Measurements from ENCODE around the gene DNAJC13.

DNAJC13 gene

DNA sequence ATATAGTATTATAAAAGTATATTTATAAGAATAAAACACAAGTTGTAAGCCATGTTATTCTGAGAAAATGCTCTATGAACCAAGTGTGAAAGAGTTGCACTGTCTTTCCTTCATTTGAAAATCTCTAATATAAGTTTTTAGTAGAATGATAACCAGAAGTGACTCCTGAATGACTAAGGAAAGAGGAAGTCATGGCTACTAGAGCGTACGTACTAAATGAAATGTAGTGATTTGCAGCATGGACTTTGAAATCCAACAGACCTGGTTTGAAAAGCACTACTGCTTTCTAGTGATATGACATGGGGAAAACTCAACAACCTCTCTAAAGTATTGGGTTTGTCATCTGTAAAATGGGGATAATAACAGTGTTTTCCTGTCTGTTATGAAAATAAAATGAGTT is 10.3 kb upstream of the DNAJC13 start:
- no peak for DNase-seq

- no peak for DNase-seq
Observed at GRCh38 chr3:132414841-132415240, 2.5 kb upstream of the DNAJC13 start.

- no peak for DNase-seq
Observed at GRCh38 chr3:132416161-132416560, 1.1 kb upstream of the DNAJC13 start.

DNA sequence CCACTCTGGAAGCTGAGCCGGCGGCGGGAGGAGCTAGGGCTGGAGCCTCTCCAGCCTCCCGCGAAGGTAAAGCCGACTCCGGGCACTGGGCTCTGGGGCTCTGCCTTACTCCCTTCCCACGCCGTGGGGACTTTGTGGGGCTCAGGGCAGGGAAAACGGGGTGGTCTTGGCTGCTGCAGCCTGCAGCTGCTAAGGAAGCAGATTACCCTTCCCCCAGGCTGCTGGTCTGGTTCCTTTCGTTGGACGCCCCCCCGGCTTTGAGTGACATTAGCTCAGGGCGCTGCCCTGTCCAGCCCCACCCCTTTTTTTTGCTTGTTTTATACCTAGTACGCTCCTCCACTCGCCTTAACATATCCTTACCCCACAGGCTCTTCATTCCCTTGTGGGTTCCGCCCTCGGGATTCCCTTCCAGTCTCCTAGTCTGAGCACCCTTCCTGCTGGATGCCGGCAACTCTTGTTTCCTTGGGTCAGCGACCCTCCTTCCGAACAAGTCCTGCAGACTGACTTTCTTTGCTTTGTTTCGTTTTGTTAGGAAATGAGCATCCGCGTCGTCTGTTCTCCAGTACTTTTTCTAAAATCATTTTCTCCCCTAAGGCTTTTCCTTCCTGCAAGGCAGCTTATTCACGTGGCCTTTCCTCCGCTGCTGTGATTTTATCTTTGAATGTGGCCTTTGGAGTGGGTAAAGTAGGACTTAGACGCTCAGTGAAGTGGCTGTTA is 551 bp downstream of the DNAJC13 start:
- DNase-seq = peak; percentile 59

DNA sequence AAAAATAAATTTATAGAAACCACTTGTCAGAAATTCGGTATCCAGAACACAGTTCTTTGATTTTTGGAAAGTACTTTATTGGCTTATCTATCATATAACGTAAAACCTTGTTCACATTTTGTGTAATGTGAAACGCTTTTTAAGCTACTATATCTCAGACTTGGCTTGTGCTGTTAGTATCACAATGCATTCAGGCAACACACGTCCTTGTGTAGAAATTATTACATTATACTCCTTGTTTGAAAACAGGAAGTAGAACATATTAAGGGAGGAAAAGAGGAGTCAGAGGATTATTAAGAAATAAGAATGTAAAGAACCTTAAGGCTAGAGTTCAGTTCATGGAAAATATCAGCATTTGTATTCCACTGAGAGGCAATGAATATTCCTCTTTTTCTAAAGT is 1.6 kb downstream of the DNAJC13 start:
- DNase-seq = no peak

DNA sequence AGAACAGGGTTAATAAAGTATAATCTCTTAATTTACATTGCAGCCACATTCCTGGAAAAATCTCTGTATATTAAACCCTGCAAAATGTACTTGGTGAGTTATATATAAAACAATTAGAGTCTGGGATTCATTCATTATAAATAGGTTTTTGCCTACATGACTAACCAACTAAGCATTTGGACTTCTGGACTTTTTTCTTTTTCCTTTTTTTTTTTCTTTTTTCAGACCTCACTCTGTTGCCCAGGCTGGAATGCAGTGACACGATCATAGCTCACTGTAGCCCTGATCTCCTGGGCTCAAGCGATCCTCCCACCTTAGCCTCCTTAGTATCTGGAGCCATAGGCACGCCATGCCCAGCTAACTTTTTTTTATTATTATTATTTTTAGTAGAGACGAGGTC is 4.5 kb downstream of the DNAJC13 start:
- no peak for DNase-seq

- DNase-seq = no peak
Observed at GRCh38 chr3:132422531-132422930, 5.2 kb downstream of the DNAJC13 start.

DNA sequence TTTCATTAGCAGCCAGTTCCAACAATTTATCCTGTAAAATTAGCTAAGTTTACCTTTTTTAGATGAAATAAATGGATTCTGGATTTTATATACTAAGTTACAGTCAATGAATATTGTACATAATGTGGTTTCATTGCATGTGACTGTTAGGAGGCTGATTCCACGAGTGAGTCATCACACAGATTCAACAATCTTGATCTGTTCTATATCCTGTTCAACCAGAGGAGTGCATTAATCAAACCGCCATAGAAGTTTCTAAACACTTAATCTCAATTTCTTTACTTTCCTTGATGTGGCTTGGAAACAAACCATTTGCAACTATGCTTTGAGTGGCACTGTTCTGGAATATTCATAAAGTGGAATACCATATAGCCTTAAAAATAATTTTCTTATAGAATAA is 15.3 kb downstream of the DNAJC13 start:
- no peak for DNase-seq

DNA sequence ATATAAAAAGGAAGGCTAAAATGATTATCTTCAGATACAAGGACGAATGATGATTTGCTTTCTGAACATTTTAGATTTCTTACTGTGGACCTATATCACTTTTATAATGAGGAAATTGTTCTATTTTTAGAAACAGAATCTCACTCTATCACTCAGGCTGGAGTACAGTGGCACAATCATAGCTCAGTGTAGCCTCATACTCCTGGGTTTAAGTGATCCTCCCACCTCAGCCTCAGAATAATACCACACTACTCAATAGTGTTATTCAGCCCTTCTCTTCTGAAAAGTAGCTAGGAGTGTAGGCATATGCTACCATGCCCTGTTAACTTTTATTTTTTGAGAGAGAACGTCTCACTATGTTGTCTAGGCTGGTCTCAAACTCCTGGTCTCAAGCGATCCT is 15.8 kb downstream of the DNAJC13 start:
- no peak for DNase-seq

DNA sequence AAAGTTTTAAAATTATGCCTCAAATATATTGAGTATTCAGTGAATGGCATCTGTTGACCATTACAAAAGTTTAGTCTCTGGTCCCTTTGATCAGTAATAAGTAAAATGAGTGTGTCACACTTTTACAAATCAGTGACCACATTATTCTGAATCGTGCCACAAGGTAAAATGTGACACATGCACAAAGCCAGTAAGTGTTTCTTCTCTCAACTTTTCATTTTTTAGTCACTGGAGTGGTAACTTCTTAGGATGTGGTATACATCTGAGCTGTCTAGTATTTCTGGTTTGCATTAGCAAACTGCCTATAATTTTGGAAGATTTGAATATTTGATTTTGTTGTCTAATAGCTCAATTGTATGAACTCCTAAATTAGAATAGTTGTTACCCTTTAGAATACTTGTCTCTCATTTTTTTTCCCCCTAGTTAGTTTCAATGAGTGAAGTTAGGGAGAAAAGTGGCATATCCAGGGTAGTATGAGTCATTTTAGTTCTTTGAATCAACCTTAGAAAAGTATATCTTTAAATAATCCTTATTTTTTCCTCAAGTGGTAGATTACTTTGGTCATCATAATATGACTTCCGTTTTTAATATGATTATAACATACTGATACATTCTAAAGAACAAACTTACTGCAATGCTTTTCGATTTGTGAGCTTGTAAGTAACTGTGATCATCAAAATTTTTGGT is 18.1 kb downstream of the DNAJC13 start:
- no peak for DNase-seq

- DNase-seq = no peak
Observed at GRCh38 chr3:132435911-132436425, 18.7 kb downstream of the DNAJC13 start.

- DNase-seq = no peak
Observed at GRCh38 chr3:132443421-132443820, 26.1 kb downstream of the DNAJC13 start.

DNA sequence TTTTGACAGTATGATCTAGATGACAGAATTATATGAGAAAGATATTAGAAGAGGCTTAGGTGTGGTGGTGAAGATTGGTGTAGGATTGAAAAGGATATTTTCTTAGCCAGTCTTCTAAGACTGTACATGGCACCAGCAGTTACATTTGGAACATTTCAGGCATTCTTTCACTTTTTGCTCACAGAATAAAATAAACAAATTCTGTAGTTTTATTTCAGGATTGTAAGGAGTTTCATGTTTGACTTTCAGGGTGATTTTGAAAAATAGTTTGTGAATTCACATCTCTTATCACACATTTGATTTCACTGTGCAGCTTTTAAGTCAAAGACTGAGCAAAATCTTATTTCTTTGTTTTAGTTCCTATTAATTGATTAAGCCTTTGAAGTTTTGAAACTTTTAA is 27.1 kb downstream of the DNAJC13 start:
- DNase-seq = no peak

DNA sequence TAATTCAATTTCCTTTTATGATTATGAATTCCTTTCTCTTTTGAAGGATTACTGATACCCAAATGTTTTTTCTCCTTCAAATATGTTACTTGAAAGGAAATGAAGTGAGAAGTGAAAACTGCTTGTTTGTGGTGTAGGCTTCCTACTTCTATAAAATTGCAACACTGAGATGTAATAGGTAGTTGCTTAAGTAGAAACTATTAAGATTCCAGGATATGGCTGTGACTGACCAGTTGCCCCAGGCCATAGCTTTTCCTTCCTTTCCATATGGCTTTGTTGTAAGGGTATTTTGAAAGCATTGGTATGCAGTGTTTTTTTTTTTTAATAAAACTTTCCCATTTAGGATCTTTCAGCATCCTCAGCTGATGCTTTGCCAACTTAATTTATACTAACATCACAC is 28.5 kb downstream of the DNAJC13 start:
- DNase-seq = no peak

- DNase-seq = peak; percentile 4
Observed at GRCh38 chr3:132448216-132448961, 31.1 kb downstream of the DNAJC13 start.

- no peak for DNase-seq
Observed at GRCh38 chr3:132456136-132456535, 38.8 kb downstream of the DNAJC13 start.

DNA sequence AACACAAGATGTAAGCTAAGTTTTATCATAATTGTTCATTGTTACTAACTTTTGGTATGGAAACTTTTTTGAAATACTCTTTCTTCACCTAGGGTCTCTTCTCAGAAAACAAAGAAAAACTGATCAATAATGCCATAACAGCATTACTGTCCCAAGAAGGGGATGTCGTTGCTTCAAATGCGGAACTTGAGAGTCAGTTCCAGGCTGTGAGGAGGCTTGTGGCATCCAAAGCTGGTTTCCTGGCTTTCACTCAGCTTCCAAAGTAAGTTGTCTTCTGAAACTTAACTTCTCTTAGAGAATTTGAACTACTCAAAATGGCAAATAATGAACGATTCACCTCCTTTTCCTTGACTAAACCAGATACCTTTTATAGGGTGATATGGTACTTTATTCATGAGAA is 39.3 kb downstream of the DNAJC13 start:
- no peak for DNase-seq

GRCh38 chr3:132457286-132457685 is 40.0 kb downstream of the DNAJC13 start:
- no peak for DNase-seq

- DNase-seq = no peak
Observed at GRCh38 chr3:132459551-132459950, 42.2 kb downstream of the DNAJC13 start.

DNA sequence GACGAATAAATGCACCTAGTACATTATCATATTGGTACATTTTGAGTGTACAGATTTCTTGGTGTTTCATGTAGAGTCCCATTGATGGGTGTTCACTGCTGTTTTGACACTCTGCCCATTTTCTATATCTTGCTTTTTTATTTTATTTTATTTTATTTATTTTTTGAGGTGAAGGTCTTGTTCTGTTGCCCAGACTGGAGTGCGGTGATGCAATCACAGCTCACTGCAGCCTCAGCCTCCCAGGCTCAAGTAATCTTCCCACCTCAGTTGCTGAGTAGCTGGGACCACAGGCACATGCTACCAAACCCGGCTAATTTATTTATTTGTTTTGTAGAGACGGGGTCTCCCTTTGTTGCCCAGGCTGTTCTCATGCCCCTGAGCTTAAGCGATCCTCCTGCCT is 44.2 kb downstream of the DNAJC13 start:
- no peak for DNase-seq

GRCh38 chr3:132464066-132464465 is 46.8 kb downstream of the DNAJC13 start:
- DNase-seq = no peak

DNA sequence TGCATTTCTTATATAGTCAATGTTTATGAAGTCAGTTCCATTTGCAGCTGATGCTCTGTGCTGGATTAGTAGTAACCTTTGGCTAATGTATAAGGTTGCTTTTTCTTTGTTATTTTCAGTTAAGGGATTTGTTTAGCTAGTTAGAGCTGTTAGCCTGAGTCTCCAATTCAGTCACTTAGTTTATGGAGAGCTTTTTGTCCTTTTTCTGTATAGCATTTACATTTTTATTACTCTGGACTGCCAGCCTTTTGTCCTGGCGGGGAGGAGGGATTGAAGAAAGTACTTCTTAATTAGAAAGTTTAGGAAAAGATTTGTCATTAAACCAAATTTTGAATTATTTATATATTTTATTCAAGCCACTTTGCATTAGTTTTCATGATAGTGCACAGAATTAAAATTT is 52.0 kb downstream of the DNAJC13 start:
- DNase-seq = no peak

DNA sequence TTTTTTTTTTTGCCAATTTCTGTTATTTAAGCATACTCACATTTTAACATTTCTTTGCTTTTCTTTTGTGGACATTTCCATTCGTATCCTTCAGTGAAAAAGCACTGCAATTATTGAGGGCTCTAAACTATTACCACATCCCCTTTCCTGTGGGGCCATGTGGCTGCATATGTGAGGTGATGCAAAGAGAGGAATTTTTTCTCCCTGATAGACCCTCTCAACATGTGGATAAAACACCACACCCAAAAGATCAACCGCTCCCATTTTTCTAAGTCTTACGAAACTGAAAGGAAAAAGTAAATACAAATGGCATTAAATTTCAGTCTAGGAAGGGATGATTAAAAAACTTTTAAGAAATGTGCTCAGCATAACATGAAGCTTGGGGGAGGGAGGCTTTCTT is 68.8 kb downstream of the DNAJC13 start:
- DNase-seq = no peak

- DNase-seq = no peak
Observed at GRCh38 chr3:132488151-132488550, 70.8 kb downstream of the DNAJC13 start.
